AG09319 (cell line): Measurements from ENCODE around the gene CFTR.

Experiments used
- DNase-seq: peaks from one replicate; pipeline ENCODE4 v3.0.0-alpha.2; 2010; ENCODE audit warnings: low read depth; ENCODE audit errors: extremely low read depth
- CTCF ChIP-seq: IDR thresholded peaks from 2 replicates; pipeline ENCODE4 v1.5.1; 2011; ENCODE audit warnings: low read depth, mild to moderate bottlenecking, inconsistent platforms, low read length, moderate library complexity

The CFTR gene

DNA sequence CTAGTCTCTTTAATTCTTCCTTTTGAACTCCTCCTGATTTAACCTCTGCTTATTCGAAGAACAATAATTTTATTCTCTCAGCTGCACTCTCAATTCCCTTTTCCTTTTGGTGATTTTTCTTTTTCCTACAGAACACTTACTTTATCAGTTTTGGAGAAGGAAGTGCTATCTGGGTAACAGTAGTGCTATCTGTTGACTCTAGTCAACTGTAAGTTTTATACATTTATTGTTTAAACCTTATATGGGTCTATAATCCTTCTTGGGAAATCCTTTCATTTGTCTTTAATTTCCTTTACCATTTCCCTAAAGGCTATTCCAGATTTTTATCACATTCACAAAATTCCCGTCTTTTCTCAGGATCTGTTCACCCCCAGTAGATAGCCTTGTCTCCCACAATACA is 64.2 kb downstream of the CFTR start:
- TF ChIP-seq CTCF = no peak

GRCh38 chr7:117548035-117548434 is 68.2 kb downstream of the CFTR start:
- no peak for TF ChIP-seq CTCF
- DNase-seq = no peak

More for the DNA sequence above, 64.2 kb downstream of the CFTR start:
- no peak for DNase-seq

- TF ChIP-seq CTCF = no peak
- DNase-seq = no peak
Observed at GRCh38 chr7:117550625-117551024, 70.8 kb downstream of the CFTR start.

DNA sequence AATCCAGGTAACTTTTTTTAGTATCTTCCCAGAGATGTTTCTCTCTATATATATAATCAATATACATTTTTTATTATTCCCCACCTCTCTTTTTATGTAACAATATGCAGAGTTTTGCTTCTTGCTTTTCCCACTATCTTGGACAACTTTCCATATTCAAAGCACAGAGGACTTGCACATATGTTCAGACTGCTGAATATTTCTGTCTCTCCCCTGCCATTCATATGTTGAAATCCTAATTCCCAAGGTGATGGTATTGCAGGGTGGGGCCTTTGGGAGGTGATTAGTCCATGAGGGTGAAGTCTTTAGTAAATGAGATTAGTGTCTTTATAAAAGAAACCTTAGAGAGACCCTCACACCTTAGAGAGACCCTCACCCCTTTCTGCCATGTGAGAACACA is 72.8 kb downstream of the CFTR start:
- TF ChIP-seq CTCF = no peak
- no peak for DNase-seq

DNA sequence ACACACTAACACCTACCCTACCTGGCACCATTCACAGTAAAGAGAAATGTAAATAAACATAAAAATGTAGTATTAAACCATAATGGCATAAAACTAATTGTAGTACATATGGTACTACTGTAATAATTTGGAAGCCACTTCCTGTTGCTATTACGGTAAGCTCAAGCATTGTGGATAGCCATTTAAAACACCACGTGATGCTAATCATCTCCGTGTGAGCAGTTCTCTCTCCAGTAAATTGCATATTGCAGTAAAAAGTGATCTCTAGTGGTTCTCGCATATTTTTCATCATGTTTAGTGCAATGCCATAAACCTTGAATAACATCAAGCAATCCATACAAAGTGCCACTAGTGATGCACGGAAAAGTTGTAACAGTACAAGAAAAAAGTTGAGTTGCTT is 75.4 kb downstream of the CFTR start:
- no peak for TF ChIP-seq CTCF
- DNase-seq = no peak

GRCh38 chr7:117559391-117559790 is 79.6 kb downstream of the CFTR start:
- TF ChIP-seq CTCF = no peak
- no peak for DNase-seq

GRCh38 chr7:117560030-117560429 is 80.2 kb downstream of the CFTR start:
- DNase-seq = no peak
- no peak for TF ChIP-seq CTCF
